ENCODE measurements around the gene ACOXL. TPM values are rescaled to one million over a fixed set of nuclear protein-coding genes. Genes with fewer than 3 reads are reported as not detected.

The ACOXL gene
- total and polyA plus RNA-seq, 2 of the 8 experiments (the other 6 are each of a cell fraction or from before 2014, with no cell fraction given), result 11.4 to 20.6 TPM

GRCh38 chr2:110720547-110720946 lies 11.8 kb upstream of the ACOXL start (continued):
- TF ChIP-seq ZNF274 (IDR thresholded peaks at IDR 0.05; ENCODE audit: borderline replicate concordance, extremely low read depth, low read length) (no peak), KDM5A (IDR thresholded peaks at IDR 0.05; ENCODE audit: low read length) (no peak), NANOG (IDR thresholded peaks at IDR 0.05; ENCODE audit: insufficient read depth, low read depth, low read length, poor library complexity, severe bottlenecking) (no peak), RNF2 (IDR thresholded peaks at IDR 0.05; ENCODE audit: borderline replicate concordance, low read depth, low read length, missing control alignments, poor library complexity, severe bottlenecking) (no peak)
